Ecto neural progenitor cell (in vitro differentiated cells): ENCODE measurements around the gene PRR15L.
"Not testable (repeated sequence)": the region's sequence is repeated elsewhere in the genome, so short reads cannot be mapped to it uniquely, and the experiment has no call there.

Experiments used
- DNase-seq: peaks from one replicate; pipeline ENCODE4 v3.0.0-alpha.2; 2018; ENCODE audit warnings: low spot score

PRR15L gene, protein sequence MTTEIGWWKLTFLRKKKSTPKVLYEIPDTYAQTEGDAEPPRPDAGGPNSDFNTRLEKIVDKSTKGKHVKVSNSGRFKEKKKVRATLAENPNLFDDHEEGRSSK

DNA sequence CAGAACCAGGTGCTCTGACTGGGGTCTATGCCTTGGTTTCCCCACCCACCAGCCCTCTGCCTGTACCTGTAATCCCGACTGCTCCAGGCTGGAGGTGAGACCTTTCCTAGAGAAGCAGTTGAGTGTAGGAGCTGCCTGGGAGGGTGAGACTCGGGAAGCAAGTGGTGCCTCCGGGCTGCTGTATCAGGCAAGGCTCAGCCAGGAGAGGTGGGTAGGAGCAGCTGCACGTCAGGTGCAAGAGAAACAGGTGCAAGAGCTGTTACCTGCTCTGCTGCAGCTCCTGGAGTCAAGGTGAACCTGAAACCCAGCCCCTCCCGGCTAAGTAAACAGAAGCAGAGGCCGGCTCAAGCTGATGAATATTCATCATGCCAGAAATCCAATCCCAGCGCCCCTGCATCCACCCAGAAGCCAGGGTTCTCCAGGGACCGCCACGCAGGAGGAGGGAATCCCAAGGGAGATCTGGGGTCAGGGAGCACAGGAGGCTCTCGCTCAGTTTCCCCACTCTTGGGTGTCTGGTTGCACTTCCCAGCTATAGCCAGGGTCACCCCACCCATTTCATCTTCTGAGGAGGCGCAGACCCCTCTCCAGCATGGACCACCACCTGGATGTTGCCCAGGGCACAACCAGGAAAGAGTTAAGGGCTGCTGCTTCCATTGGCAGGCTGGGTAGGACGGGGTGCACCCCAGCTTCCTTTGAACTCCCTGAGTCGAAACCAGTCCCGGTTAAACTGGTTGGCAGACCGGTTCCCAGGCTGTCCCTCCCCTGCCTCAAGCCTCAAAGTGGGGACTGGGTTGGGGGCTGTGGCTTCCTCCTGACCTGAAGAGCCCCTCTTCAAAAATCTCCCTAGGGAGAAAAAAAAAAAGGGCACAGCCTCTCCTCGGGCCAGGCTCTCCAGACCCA lies at the start of gene PRR15L:
TSS of gene PRR15L (minus strand) at position 293 of the 900 bp plus-strand sequence. CDS start 4,649 bp downstream, outside the sequence.
- DNase-seq = no peak

DNA sequence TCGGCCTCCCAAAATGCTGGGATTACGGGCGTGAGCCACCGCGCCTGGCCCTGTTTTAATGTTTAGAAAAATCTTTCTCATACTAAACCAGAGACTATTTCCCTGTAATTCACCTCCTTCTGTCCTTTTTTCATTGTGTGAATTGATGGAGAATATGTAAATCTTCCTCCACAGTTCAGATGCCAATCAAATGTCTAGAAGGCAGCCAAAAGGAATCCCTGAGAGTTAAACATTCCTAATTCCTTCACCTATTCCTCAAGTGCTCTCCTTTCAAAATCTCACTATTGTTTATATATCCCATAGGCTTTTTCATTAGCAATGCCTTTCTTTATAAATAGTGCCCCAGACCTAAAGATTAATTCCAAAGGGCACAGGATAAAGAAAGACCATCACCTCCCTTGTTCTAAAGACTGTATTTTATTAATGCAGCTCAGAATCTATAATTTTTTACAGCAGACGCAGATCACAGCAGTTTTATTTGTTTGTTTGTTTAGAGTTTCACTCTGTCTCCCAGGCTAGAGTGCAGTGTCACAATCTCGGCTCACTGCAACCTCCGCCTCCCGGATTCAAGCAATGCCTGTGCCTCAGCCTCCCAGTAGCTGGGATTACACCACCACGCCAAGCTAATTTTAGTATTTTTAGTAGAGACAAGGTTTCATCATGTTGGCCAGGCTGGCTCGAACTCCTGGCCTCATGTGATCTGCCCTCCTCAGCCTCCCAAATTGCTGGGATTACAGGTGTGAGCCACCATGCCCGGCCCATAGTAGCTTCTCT lies 49.4 kb upstream of the PRR15L start:
- DNase-seq = no peak

DNA sequence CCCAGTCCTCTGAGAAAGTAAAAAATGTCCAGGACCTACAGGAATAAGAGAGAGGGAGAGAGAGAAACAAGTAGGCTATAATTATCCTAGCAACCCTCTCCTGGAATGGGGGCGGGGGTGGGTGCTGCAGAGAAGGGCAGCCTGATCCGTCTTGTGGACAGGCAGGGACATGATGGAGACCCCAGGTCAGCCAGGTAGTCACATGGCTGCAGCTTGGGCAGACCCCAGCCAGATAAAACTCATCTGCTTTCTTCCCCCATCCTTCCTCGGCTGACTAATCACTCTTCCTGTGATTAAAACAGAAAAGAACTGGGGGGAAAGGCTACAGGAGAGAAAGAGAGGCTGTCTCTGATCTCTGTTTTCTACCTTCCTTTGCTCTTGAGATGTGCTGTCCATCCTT lies 47.3 kb upstream of the PRR15L start:
- DNase-seq = no peak

DNA sequence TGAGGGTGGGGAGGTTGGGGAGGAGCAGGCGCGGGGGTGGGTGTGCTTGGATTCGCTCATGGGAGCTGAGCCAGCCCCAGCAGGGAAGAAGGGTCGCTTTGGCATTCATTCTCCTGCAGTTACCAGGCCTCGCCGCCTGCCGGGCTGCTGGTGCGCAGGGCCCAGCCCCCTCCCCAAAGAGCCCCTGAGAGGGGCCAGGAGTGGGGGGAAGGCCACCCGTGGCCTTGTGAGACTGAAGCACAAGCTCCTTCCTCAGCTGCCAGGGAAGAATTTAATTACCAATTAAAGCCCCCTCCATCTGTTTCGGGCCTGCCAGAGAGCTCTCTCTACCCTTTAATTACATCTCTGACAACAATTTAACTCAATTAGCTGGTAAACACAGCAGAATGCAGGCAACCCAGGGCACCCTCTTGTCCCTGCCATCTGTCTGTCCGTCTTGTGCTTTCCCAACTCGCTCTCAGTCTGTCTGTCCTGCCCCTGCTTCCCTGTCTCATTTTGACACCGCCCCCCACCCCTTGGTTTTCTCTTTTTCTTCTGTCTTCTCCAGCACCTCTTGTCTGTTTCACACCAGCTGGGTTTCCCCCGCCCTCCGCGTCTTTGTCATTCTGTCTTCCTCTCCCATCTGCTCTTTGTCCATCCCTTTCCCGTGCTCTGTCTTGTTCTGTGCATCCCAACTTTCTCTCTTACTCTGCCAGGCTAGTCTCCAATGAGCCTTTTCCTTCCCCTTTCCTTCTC lies 45.9 kb upstream of the PRR15L start:
- peak; percentile 77 for DNase-seq

DNA sequence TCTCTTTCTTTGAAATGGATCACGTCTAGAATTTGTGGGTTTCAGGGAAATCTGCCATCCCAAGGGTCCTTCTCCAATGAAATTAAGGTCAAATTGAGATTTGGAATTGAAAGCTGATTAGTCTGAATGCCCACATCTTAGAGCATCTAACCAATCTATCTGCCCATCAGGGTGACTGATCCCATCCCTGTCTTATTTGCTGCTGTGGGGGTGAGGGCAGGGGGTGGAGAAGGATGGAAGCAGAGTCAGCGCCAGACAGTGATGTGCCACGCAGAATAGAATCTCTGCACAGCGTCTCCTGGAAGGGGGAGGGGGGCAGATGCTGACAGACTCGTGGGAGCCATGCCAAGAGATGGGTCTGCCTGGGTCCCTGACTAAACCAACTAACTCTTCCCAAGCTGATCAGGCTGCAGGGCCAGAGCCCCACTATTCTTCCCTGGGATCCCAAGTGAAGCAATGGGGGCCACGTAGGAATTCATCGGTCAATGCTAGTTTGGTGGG lies 45.3 kb upstream of the PRR15L start:
- no peak for DNase-seq

DNA sequence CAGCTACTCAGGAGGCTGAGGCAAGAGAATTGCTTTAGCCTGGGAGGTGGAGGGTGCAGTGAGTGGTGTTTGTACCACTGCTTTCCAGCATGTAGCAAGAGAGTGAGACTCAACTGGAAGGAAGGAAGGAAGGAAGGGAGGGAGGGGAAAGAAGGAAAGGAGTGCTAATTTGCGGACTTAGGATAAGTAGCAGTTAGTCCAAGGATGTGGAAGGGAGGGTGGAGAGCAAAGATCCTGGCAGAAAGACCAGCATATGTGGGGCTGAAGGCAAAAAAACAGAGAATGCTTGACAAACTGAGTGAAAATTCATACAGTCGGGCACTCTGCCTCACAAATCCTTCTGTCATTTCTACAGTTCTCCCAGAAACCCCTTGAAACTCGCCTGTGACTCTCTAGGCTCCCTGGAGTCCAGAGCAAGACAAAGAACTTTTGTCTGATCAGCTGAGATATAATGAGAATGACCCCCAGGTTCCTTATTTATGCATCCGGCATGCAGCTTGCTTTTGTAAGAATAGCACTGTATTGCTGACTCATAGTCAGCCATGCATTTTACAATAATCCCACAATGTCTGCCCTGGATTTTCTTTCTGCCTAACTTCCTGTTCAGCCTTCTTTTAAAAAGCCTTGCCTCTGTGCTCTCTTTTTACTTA lies 44.7 kb upstream of the PRR15L start:
- no peak for DNase-seq

DNA sequence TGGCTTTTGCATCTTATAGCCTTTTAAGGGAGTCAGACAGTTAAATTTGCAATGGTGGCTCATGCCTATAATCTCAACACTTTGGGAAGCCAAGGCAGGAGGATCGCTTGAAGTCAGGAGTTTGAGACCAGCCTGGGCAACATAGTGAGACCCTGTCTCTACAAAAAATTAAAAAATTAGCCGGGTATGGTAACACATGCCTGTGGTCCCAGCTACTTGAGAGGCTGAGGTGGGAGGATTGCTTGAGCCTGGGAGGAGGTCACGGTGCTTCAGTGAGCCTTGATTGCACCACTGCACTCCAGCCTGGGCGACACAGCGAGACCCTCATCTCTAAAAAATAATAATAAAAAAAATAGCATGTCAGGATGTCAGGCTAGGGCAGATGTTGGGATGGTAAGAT lies 44.0 kb upstream of the PRR15L start:
- not testable (repeated sequence) for DNase-seq

DNA sequence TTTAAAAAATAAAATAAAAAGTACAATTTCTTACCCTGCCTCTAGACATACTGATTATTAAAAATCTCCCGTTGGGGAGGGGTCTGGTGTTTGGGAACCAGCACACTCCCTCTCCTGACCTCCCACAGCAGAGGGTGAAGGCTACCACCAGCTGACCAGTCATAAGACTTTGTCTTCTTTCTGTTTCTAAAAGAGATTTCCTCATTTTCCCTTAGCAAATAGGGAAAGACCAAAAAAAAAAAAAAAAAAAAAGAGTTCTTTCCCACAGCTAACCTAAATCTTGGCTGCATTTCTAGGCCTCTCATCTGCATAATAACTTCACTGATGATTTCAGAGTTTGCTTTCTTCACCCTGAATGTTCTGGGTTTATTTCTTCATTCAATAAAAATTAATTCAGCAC lies 43.5 kb upstream of the PRR15L start:
- no peak for DNase-seq

DNA sequence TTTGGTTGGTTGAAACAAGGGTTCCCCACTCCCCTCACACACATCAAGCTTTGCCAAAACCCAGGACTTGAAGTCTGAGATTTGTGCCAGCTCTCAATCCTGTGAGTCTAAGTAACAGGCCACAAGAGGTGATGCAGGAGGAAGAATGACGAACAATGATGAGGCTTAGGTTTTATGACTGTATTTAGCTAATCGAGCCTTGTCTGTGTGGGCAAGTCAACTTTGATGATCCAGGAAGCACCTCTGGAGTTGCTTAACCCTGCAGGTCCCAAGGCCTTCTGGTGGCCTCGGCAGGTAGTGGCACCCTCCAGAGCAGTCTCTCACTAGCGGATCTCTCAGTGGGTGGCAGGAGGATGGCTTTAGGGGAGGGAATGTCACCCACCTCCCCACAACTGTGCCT lies 41.9 kb upstream of the PRR15L start:
- DNase-seq = no peak

DNA sequence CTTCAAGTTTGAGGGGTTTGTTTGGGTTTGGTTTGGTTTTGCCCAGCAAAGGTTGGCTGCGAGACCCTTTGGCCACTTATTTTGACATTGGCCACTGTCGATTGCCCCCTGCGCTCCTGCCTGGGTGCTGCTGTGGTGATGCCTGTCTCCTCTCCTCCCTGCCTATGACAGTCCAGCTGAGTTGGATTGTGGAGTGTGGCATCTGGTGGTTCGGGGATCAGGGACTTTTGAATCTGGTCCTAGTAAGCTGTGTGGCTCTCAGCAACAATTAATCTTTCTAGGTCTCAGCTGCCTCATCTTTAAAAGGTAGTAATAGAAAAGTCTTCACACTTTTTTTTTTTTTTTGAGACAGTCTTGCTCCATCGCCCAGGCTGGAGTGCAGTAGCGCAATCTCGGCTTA lies 40.4 kb upstream of the PRR15L start:
- DNase-seq = no peak

DNA sequence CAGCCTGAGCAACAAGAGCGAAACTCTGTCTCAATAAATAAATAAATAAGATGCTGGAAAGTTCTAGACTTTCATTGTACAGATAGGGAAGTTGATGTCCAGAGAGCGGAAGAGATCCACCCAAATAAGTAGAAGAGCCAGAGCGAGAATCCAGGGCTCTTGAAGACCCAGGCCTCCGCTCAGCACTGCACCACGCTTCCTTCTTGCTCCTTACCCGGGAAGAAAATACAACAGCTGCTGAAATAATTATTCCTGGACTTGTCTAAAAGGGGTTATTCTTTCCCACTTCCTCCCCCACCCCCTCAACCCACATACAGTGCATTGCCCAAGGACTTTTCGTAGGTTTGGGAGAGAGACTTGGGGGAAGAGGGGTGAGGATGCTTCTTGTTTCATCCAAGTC lies 39.9 kb upstream of the PRR15L start:
- DNase-seq = no peak

DNA sequence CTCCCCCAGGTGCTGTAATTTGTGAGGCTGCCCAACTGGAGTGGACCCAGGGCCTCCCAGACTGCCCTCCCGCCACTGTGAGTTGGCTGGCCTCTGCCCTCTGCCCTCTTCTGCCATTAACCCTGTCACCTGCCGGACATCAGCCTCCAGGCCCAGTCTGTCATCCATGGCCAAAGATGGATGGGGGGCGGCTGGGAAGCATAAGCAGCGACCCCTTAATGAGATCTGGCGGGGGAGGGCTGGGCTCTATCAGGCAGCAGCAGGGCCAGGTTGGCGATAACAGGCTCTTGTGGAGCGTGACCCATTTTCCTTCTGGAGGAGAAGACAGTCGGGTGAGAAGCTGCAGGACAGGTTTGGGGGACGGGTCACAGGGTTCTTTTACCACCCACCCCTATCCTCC lies 38.5 kb upstream of the PRR15L start:
- no peak for DNase-seq

DNA sequence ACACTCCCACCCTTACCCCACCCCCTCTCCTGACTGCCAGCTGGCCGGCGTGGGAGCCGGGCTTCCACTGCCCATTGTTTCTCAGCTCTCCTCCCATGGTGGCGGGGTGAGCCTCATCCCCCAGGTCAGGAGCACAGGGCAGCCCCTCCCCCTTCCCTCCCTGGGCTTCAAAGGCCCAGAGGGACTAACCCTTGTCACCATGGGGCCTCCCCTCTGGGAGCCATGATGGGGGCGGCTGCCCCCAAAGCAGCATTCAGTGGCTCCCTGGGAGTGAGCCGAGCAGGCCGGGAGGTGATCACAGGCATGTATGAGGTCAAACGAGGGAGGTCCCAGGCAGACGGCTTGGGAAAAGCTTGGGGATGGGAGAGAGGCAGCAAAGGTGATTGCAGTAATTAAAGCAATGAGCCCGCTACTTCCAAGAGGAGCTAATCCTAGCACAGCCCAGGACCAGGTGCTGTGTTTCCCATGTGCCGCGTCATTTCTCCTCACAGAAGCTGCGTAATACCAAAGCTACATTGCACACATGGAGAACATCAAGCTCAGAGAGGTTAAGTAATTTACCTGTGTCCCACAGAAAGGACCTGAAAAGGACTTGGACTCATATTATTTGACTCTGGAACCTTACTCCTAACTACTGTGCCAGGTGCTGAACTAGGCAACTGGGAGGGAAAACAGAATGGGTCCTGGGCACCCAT lies 37.7 kb upstream of the PRR15L start:
- peak; percentile 94 for DNase-seq

DNA sequence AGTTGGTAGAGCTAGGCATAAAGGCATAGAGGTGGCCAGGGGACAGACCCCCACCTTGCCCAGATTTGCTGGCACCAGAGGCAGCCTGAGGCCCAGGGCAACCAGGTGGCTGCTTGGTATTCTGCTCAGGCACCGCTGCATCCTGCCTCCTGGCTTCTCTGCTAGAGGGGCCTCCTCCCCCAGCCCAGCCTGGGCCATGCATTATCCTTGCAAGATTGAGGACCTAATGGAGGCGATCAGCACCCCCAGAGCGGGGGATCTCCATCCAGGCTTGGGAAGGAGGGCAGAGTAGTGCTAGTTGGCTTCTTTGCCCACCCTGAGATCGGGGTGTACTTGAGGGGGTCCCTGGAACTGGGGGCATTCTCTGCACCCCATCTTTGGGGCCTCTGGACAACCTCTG lies 37.0 kb upstream of the PRR15L start:
- no peak for DNase-seq

DNA sequence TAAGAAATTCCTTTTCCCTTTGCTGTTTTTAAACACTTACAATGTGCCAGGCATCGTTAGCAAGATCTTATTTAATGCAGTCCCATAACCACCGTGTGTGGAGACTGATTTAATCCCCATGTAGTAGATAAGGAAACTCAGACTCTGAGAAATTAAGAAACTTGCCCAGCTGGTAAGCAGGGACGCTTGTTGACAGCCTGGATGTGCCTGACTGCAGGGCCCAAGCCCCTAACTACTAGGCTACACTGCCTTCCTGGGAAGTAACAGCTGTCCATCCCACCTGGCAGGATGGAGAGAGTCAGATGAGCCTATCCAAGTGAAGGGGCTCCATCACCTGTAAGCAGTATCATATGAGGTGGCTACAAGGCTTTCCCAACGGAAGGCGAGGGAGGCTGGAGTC lies 36.3 kb upstream of the PRR15L start:
- DNase-seq = no peak

DNA sequence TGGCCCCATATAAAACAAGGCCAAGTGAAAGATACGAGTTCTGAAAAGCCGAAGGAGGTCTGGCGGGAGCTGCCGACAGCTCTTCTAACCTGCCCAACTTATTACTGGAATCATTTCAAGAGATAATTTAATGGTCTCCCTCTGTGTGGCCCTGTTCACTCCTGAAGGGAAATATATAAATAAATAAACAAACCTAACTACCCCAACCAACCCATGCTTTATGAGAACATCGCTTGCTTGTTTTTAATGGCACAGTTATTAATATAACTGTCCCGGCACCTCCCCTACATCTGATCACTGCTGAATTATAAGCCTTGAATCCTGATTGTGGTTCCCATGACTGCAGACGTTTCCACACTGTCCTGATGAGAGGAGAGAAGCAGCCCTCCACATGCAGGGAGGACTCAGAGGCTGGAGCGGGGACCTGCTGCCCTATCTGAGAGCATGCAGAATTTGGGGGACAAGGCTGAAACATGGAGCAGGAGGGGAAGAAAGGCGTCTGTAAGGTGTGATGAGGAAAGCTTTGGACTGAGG lies 35.4 kb upstream of the PRR15L start:
- DNase-seq = no peak

DNA sequence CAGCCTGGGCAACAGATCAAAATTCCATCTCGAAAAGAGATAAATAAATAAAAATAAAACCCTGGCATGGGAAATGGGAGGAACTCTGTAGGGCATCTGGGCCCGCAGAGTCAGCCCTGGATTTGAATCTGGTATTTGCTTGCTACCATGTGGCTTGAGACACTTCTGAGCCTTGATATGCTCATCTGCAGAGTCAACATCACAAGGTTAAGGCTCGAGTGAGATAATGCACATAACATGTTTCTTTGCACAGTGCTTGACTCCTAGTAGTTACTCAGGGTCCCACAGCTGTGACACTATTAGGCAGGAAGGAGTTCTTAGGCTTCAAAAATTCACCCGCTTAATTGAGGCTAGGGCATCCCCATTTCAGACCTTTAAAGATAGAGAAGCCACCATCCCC lies 34.5 kb upstream of the PRR15L start:
- DNase-seq = no peak

DNA sequence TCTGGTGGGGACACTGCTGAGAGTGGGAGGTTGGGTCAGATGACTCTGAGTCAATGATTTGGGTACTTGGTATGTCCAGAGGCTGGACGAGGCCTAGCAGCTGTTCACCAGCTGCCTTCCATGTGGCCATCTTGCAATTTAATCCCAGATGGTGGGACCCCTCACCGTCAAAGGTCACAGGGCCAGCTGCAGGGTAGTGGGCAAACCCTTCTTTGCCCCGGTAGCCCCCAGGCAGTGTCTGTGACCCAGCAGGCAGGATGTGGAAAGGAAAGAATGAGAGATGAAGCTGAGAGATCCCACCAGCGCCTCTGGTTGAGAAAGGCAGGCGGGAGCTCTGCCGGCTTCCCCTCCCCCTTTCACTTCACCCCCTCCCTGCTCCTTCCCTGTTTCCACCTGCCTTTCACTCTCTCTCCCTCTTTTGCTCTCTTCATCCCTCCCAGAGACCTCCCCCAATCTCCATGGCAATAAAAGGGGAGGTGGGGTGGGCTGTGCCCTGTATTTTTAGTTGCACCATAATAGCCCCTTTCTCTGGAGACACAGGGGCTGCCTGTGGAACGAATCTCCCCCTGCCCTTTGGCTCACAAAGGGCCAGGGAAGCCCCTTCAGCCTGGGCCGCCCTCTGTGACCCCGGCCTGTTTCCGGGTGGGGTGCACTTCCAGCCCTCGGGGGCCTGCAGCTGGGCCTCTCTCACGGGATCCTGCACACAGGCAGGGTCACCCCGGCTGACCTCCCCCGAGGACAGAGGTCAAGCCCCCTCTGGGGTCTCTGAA lies 33.5 kb upstream of the PRR15L start:
- peak; percentile 99 for DNase-seq

DNA sequence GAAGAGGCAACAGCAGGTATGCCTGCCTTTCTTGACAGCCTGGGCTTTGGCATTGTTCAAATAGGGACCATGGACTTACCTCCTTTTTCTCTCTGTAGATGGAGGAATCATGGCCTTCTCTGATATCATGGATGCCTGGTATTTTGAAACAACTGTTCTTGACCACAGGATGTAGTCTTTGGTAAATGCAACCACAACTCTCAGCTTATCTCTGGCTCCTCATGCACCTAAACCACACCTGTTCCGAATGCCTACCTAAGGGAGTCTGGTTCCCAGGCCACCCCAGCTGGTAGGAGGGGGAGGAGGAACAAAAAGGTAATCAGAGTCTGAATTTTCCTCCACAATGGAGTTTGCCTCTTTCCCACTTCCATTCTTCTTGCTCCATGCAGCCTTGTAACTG lies 32.0 kb upstream of the PRR15L start:
- no peak for DNase-seq

DNA sequence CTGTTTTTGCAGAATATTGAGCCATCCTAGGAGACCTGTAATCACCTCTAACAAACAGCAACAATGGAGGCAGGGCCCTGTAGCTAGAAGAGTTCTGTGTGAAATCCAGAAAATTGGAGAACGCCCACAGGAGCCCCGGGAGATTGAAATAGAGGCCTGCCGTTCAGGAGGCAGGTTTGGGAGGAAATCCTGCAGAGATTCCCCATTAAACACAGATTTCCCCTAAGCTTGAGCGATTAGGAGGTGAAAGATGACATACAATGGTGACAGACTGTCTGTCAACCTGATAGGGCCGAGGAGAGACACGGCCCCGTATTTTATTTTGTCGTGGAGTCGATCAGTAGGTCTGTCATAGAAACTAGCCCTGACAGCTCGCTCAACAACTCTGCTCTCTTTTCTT lies 31.5 kb upstream of the PRR15L start:
- DNase-seq = no peak
